CD14-positive monocyte (primary cell): Measurements from ENCODE around the gene NTN3. TPM values are rescaled to one million over a fixed set of nuclear protein-coding genes. Genes with fewer than 3 reads are reported as not detected.

Source experiments
- DNase-seq, 3 donors: peaks; one replicate each; pipeline ENCODE4 v3.0.0-alpha.2; 2011 to 2022
- H2AFZ ChIP-seq: 2 replicates; pipeline ENCODE4 v1.6.0; 2012; ENCODE audit warnings: mild to moderate bottlenecking, low read depth, low read length, inconsistent platforms; ENCODE audit not compliant: insufficient read depth, poor library complexity, severe bottlenecking
- H3K27ac ChIP-seq, 2 donors: 1 replicate in 1 of 2; 2 replicates in 1 of 2; pipeline ENCODE4 v1.5.1; 2012 to 2013; ENCODE audit warnings: low read length in 2 of 2, control low read depth in 1 of 2, inconsistent platforms in 1 of 2, low read depth in 1 of 2, mild to moderate bottlenecking in 1 of 2
- H3K27me3 ChIP-seq, 2 donors: one replicate each; pipeline versions ENCODE4 v1.6.0 to v1.6.1; 2011 to 2013; ENCODE audit warnings: low read length in 2 of 2; ENCODE audit not compliant: control insufficient read depth in 2 of 2, insufficient read depth in 2 of 2
- H3K36me3 ChIP-seq, 2 donors: replicated peaks in 1 of 2; 1 replicate in 1 of 2; 2 replicates in 1 of 2; pipeline versions ENCODE4 v1.5.1 to v1.6.1; 2012 to 2013; ENCODE audit warnings: low read length in 2 of 2, control low read depth in 1 of 2, inconsistent platforms in 1 of 2, mild to moderate bottlenecking in 1 of 2; ENCODE audit not compliant: insufficient read depth in 2 of 2, control insufficient read depth in 1 of 2
- H3K4me1 ChIP-seq, 2 donors: 1 replicate in 1 of 2; 2 replicates in 1 of 2; pipeline versions ENCODE4 v1.5.1 to v1.6.1; 2012 to 2013; ENCODE audit warnings: low read length in 2 of 2, control low read depth in 1 of 2, inconsistent platforms in 1 of 2, mild to moderate bottlenecking in 1 of 2, moderate library complexity in 1 of 2; ENCODE audit not compliant: insufficient read depth in 2 of 2, control insufficient read depth in 1 of 2
- H3K4me2 ChIP-seq: replicated peaks from 2 replicates; pipeline ENCODE3; 2012; ENCODE audit warnings: low read length, moderate library complexity, mild to moderate bottlenecking; ENCODE audit not compliant: poor library complexity, severe bottlenecking; ENCODE audit errors: extremely low read depth
- H3K4me3 ChIP-seq, 3 experiments: fragments of 200-600 bp in 1 of 3; sonication (generic) in 1 of 3; replicated peaks in 1 of 3; 1 replicate in 2 of 3; 2 replicates in 1 of 3; pipeline ENCODE4 v1.5.1; 2011 to 2013; ENCODE audit warnings: low read length in 3 of 3, mild to moderate bottlenecking in 3 of 3, control low read depth in 2 of 3, low read depth in 2 of 3, inconsistent platforms in 1 of 3, moderate library complexity in 1 of 3
- H3K79me2 ChIP-seq: 2 replicates; pipeline ENCODE4 v1.6.0; 2012; ENCODE audit warnings: mild to moderate bottlenecking, control low read depth, inconsistent platforms, low read length, moderate library complexity; ENCODE audit not compliant: insufficient read depth
- H3K9ac ChIP-seq: 2 replicates; pipeline ENCODE4 v1.6.0; 2017; ENCODE audit warnings: low read length, mild to moderate bottlenecking; ENCODE audit not compliant: insufficient read depth, poor library complexity, severe bottlenecking
- H3K9me3 ChIP-seq, 2 donors: replicated peaks in 1 of 2; 1 replicate in 1 of 2; 2 replicates in 1 of 2; pipeline versions ENCODE4 v1.5.1 to v1.6.1; 2012 to 2013; ENCODE audit warnings: low read length in 2 of 2, control low read depth in 1 of 2; ENCODE audit not compliant: control insufficient read depth in 1 of 2, insufficient read depth in 1 of 2
- H4K20me1 ChIP-seq: 2 replicates; pipeline ENCODE4 v1.6.0; 2012; ENCODE audit warnings: mild to moderate bottlenecking, low read length, control low read depth, moderate library complexity; ENCODE audit not compliant: insufficient read depth
- H3K27ac Mint-ChIP-seq, 7 donors: one replicate each; pipeline ENCODE4 v1.8.0; 2020; ENCODE audit warnings: mild to moderate bottlenecking in 7 of 7, mixed read lengths in 7 of 7, moderate library complexity in 6 of 7, inconsistent platforms in 2 of 7
- H3K27me3 Mint-ChIP-seq, 3 donors: one replicate each; pipeline ENCODE4 v1.8.0; 2021 to 2022; ENCODE audit warnings: low read depth in 3 of 3, mild to moderate bottlenecking in 3 of 3, mixed read lengths in 3 of 3, moderate library complexity in 3 of 3, inconsistent platforms in 1 of 3
- H3K36me3 Mint-ChIP-seq, 2 donors: one replicate each; pipeline ENCODE4 v1.8.0; 2020; ENCODE audit warnings: mixed read lengths in 2 of 2, inconsistent platforms in 1 of 2, mild to moderate bottlenecking in 1 of 2
- H3K4me1 Mint-ChIP-seq: one replicate; pipeline ENCODE4 v1.8.0; 2020; ENCODE audit warnings: mild to moderate bottlenecking, mixed read lengths
- H3K4me3 Mint-ChIP-seq, 2 donors: one replicate each; pipeline ENCODE4 v1.8.0; 2020; ENCODE audit warnings: mild to moderate bottlenecking in 2 of 2, mixed read lengths in 2 of 2, moderate library complexity in 1 of 2
- H3K9me3 Mint-ChIP-seq, 7 donors: one replicate each; pipeline ENCODE4 v1.8.0; 2020 to 2022; ENCODE audit warnings: mixed read lengths in 7 of 7, mild to moderate bottlenecking in 6 of 7, moderate library complexity in 6 of 7, inconsistent platforms in 2 of 7
- CTCF ChIP-seq: fragments of 200-600 bp; IDR thresholded peaks from one replicate; pipeline ENCODE4 v1.8.0; 2022; ENCODE audit warnings: antibody characterized with exemption, mild to moderate bottlenecking
- WGBS: methylation state at CpG from one replicate; pipeline ENCODE4 v1.1.5; 2013; ENCODE audit warnings: missing lambda C conversion rate; ENCODE audit not compliant: insufficient coverage; 5-methylcytosine and 5-hydroxymethylcytosine counted together
- intact Hi-C, 2 donors: fragments of 100-400 bp; cut with micrococcal nuclease; formaldehyde crosslinking; loops; one replicate each; pipeline versions ENCODE4 v1.15.0 to v1.15.1; 2023
- polyA plus RNA-seq, 3 donors: library from polyadenylated mRNA; depleted of rRNA in 1 of 3; unstranded in 2 of 3; stranded (reverse) in 1 of 3; fragments of 300-500 nt in 2 of 3; fragments of >200 nt in 1 of 3; fragmentation: Illumina TruSeq in 2 of 3; gene quantifications; 1 replicate in 2 of 3; 2 replicates in 1 of 3; pipeline ENCODE4 v1.2.3, GENCODE V29; 2012 to 2021

The NTN3 gene
- polyA plus RNA-seq, 3 donors: not detected

- Histone ChIP-seq H2AFZ (peak overlapping the region; percentile 99), H3K9ac (peak overlapping the region; percentile 54), H3K9me3 (no peaks in the 10 kb centered on the region), H3K27me3 (no peaks in the 10 kb centered on the region), H3K4me2 (peak overlapping the region; percentile 94), H3K79me2 (peaks cover 42% of the 10 kb centered on the region), H3K4me3 (peak overlapping the region; percentile 74 to 94 (median 92)), H3K4me1 (peaks cover 20 to 28% of the 10 kb centered on the region in 2 donors), H3K36me3 (peaks cover 4 to 14% of the 10 kb centered on the region in 2 donors), H3K27ac (peak overlapping the region in 1 of 2 donors; percentile 8), H4K20me1 (no peaks in the 10 kb centered on the region)
- intact Hi-C loops: loop anchor here (5.0 to 10.0 kb wide), 4 partner anchors 34 to 86 kb away; partner anchors contain the start of genes ABCA3 (in 1 of the 2), NTN3 (in 1 of the 2), TBC1D24 (in 1 of the 2) and TEDC2 (in 1 of the 2)
- Mint-ChIP-seq H3K36me3 (peaks cover 9 to 13% of the 10 kb centered on the region in 2 donors), H3K9me3 (no peaks in the 10 kb centered on the region), H3K27ac (no peak overlapping the region), H3K27me3 (peaks cover 0 to 2% (median 0%) of the 10 kb centered on the region in 3 donors), H3K4me3 (peak overlapping the region; percentile 82 to 90), H3K4me1 (peaks cover 31% of the 10 kb centered on the region)
- no peak for DNase-seq
- TF ChIP-seq CTCF: no peak
- WGBS: under 1% methylated on average over 22 of the region's 24 CpGs
Observed at GRCh38 chr16:2428784-2429033, 42.4 kb upstream of the NTN3 start.

GRCh38 chr16:2429034-2429770 lies 41.9 kb upstream of the NTN3 start, which contains the start of gene CCNF:
TSS of gene CCNF (plus strand) at chr16:2429447. CDS start at chr16:2429482, 35 bp downstream.
- H2AFZ ChIP-seq: peak within 1 kb of the TSS; percentile 99
- no peaks in the 10 kb centered on the region for H3K9me3 ChIP-seq
- H3K27ac ChIP-seq: peak within 1 kb of the TSS in 1 of 2 donors; percentile 10
- no peak for TF ChIP-seq CTCF
- H3K27me3 Mint-ChIP-seq: peaks cover 0 to 2% (median 0%) of the 10 kb centered on the region in 3 donors
- H3K36me3 ChIP-seq: peaks cover 4 to 14% of the 10 kb centered on the region in 2 donors
- H4K20me1 ChIP-seq: no peaks in the 10 kb centered on the region
- intact Hi-C loops: loop anchor here (5.0 to 10.0 kb wide), 4 partner anchors 33 to 87 kb away; partner anchors contain the start of genes ABCA3 (in 1 of the 2), NTN3 (in 1 of the 2), TBC1D24 (in 1 of the 2) and TEDC2 (in 1 of the 2)
- no peaks in the 10 kb centered on the region for H3K9me3 Mint-ChIP-seq
- H3K27me3 ChIP-seq: no peaks in the 10 kb centered on the region
- peak within 1 kb of the TSS; percentile 77 for H3K9ac ChIP-seq
- H3K36me3 Mint-ChIP-seq: peaks cover 10 to 16% of the 10 kb centered on the region in 2 donors
- under 1% methylated on average over 93 of the region's 103 CpGs for WGBS
- DNase-seq: peak; percentile 92 to 95 (median 94)
- H3K79me2 ChIP-seq: peaks cover 45% of the 10 kb centered on the region
- H3K4me3 ChIP-seq: peak within 1 kb of the TSS; percentile 74 to 94 (median 92)
- H3K4me1 Mint-ChIP-seq: peaks cover 31% of the 10 kb centered on the region
- peak within 1 kb of the TSS in 4 of 7 donors; percentile 17 to 68 (median 32) for H3K27ac Mint-ChIP-seq
- H3K4me1 ChIP-seq: peaks cover 20 to 28% of the 10 kb centered on the region in 2 donors
- peak within 1 kb of the TSS; percentile 84 to 94 for H3K4me3 Mint-ChIP-seq
- H3K4me2 ChIP-seq: peak within 1 kb of the TSS; percentile 94
